ENCODE data around the gene MOAP1. TPM values are rescaled to one million over a fixed set of nuclear protein-coding genes. Genes with fewer than 3 reads are reported as not detected.

MOAP1 gene
- total RNA-seq, 1 donor from 2014 or later: 16.1 TPM

DNA sequence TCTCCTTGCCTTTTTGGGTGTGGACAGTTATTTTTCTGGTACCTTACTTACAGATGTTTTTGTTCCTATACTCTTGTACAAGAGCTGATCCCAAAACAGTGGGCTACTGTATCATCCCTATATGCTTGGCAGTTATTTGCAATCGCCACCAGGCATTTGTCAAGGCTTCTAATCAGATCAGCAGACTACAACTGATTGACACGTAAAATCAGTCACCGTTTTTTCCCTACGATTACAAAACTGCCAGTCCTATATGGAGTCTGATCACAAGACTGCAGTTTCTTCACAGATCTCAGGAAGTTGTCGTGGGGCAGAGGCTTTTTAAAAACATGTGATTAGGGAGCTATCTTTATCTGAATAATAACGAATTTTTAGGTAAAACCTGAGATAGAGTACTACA lies 1.8 kb upstream of the MOAP1 start:
- no peak overlapping the region for H3K27ac Mint-ChIP-seq (ENCODE audit: unreplicated experiment)
- peaks cover 3% of the 10 kb centered on the region for H3K36me3 Mint-ChIP-seq (ENCODE audit: low read depth, unreplicated experiment)
- no peak overlapping the region for H3K4me3 Mint-ChIP-seq (ENCODE audit: unreplicated experiment)
- H3K27ac ChIP-seq (ENCODE audit: low read depth, low read length): no peak overlapping the region
- no peaks in the 10 kb centered on the region for H3K27me3 Mint-ChIP-seq (ENCODE audit: low read depth, unreplicated experiment)
- H3K36me3 ChIP-seq (ENCODE audit: insufficient read depth, low read length): peaks cover 7% of the 10 kb centered on the region
- H3K4me1 Mint-ChIP-seq (ENCODE audit: low read depth, unreplicated experiment): peaks cover 6% of the 10 kb centered on the region
- H3K9ac ChIP-seq (ENCODE audit: low read length): no peak overlapping the region
- no peak for DNase-seq (ENCODE audit: low read depth)
- H2AFZ ChIP-seq (ENCODE audit: low read depth, low read length): no peak overlapping the region
- no peaks in the 10 kb centered on the region for H3K27me3 ChIP-seq (ENCODE audit: insufficient read depth, low read length)
- H3K4me2 ChIP-seq (ENCODE audit: low read length): no peak overlapping the region
- TF ChIP-seq EZH2 (IDR thresholded peaks at IDR 0.05; ENCODE audit: insufficient read depth, low read length) (no peak), CTCF (IDR thresholded peaks at IDR 0.05; ENCODE audit: insufficient read depth, low read depth, low read length) (no peak)
- peaks cover 6% of the 10 kb centered on the region for H3K4me1 ChIP-seq (ENCODE audit: insufficient read depth, low read length)
- H3K4me3 ChIP-seq (ENCODE audit: insufficient read depth, low read depth, low read length): no peak overlapping the region
- H3K79me2 ChIP-seq (ENCODE audit: insufficient read depth, low read length): peaks cover 28% of the 10 kb centered on the region
- no peaks in the 10 kb centered on the region for H3K9me3 ChIP-seq (ENCODE audit: insufficient read depth, low read depth, low read length)
- H4K20me1 ChIP-seq (ENCODE audit: insufficient read depth, low read length): peaks cover 15% of the 10 kb centered on the region
- FAIRE-seq: no peak
- H3K9me3 Mint-ChIP-seq (ENCODE audit: unreplicated experiment): no peaks in the 10 kb centered on the region

GRCh38 chr14:93185349-93185720 lies 638 bp upstream of the MOAP1 start:
- H3K4me1 Mint-ChIP-seq (ENCODE audit: low read depth, unreplicated experiment): peaks cover 6% of the 10 kb centered on the region
- Histone ChIP-seq H3K27ac (ENCODE audit: low read depth, low read length) (peak overlapping the region; percentile 82), H3K4me3 (ENCODE audit: insufficient read depth, low read depth, low read length) (peak overlapping the region; percentile 98), H3K27me3 (ENCODE audit: insufficient read depth, low read length) (no peaks in the 10 kb centered on the region), H3K4me2 (ENCODE audit: low read length) (peak overlapping the region; percentile 100), H3K9me3 (ENCODE audit: insufficient read depth, low read depth, low read length) (no peaks in the 10 kb centered on the region), H3K9ac (ENCODE audit: low read length) (peak overlapping the region; percentile 99), H3K79me2 (ENCODE audit: insufficient read depth, low read length) (peaks cover 28% of the 10 kb centered on the region), H4K20me1 (ENCODE audit: insufficient read depth, low read length) (peaks cover 15% of the 10 kb centered on the region), H2AFZ (ENCODE audit: low read depth, low read length) (peak overlapping the region; percentile 94), H3K4me1 (ENCODE audit: insufficient read depth, low read length) (peaks cover 6% of the 10 kb centered on the region), H3K36me3 (ENCODE audit: insufficient read depth, low read length) (peaks cover 5% of the 10 kb centered on the region)
- peaks cover 3% of the 10 kb centered on the region for H3K36me3 Mint-ChIP-seq (ENCODE audit: low read depth, unreplicated experiment)
- H3K9me3 Mint-ChIP-seq (ENCODE audit: unreplicated experiment): no peaks in the 10 kb centered on the region
- H3K4me3 Mint-ChIP-seq (ENCODE audit: unreplicated experiment): peak overlapping the region; percentile 97
- FAIRE-seq: no peak
- H3K27me3 Mint-ChIP-seq (ENCODE audit: low read depth, unreplicated experiment): no peaks in the 10 kb centered on the region
- H3K27ac Mint-ChIP-seq (ENCODE audit: unreplicated experiment): peak overlapping the region; percentile 91
- TF ChIP-seq CTCF (IDR thresholded peaks at IDR 0.05; ENCODE audit: insufficient read depth, low read depth, low read length): no peak
- TF ChIP-seq EZH2 (IDR thresholded peaks at IDR 0.05; ENCODE audit: insufficient read depth, low read length): no peak
- DNase-seq (ENCODE audit: low read depth): no peak

DNA sequence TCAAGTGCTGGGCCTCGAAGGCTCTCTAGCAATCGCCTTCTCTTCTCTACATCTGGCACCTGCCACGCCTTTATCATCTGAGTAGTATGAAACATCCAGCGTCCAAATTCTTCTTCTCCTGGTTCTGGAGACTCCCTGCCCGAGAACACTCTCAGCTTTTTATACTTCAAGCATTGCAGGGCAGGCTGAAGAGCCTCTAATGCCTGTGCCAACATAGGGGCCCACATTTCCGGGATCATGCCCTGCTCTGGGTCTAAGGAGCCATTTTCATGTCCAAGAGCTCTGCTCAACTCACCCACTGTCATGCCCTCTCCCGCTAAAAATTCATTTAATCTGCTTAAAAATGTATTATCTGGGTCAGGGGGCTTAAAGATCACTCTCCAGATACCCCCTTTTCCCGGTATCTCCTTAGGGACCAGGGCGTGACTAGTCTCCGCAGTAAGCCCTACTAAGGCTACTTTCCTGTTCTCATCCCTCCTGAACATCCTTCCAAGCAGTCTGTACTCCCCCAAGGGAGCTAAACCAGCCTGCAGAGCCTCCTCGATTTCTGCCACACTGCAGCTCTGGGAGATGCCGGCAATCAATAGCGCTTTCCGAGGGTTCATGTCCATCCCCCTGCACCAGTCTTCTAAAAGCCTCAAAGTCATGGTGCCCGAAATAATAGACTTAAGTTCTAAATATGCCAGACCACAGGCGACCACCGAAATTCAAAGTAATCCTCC lies 940 bp downstream of the MOAP1 start:
- Histone ChIP-seq H3K4me2 (ENCODE audit: low read length) (peak overlapping the region; percentile 100), H3K4me3 (ENCODE audit: insufficient read depth, low read depth, low read length) (peak overlapping the region; percentile 98), H3K27me3 (ENCODE audit: insufficient read depth, low read length) (no peaks in the 10 kb centered on the region), H3K9me3 (ENCODE audit: insufficient read depth, low read depth, low read length) (no peaks in the 10 kb centered on the region), H3K36me3 (ENCODE audit: insufficient read depth, low read length) (peaks cover 5% of the 10 kb centered on the region), H4K20me1 (ENCODE audit: insufficient read depth, low read length) (peaks cover 15% of the 10 kb centered on the region), H3K9ac (ENCODE audit: low read length) (peak overlapping the region; percentile 99), H3K79me2 (ENCODE audit: insufficient read depth, low read length) (peaks cover 28% of the 10 kb centered on the region), H3K4me1 (ENCODE audit: insufficient read depth, low read length) (peaks cover 6% of the 10 kb centered on the region), H2AFZ (ENCODE audit: low read depth, low read length) (peak overlapping the region; percentile 98), H3K27ac (ENCODE audit: low read depth, low read length) (peak overlapping the region; percentile 82)
- no peaks in the 10 kb centered on the region for H3K9me3 Mint-ChIP-seq (ENCODE audit: unreplicated experiment)
- DNase-seq (ENCODE audit: low read depth) (no peak), FAIRE-seq (no peak)
- peaks cover 6% of the 10 kb centered on the region for H3K4me1 Mint-ChIP-seq (ENCODE audit: low read depth, unreplicated experiment)
- H3K27ac Mint-ChIP-seq (ENCODE audit: unreplicated experiment): peak overlapping the region; percentile 48
- peaks cover 3% of the 10 kb centered on the region for H3K36me3 Mint-ChIP-seq (ENCODE audit: low read depth, unreplicated experiment)
- peaks cover 2% of the 10 kb centered on the region for H3K27me3 Mint-ChIP-seq (ENCODE audit: low read depth, unreplicated experiment)
- peak overlapping the region; percentile 92 for H3K4me3 Mint-ChIP-seq (ENCODE audit: unreplicated experiment)
- TF ChIP-seq EZH2 (IDR thresholded peaks at IDR 0.05; ENCODE audit: insufficient read depth, low read length): no peak
- no peak for TF ChIP-seq CTCF (IDR thresholded peaks at IDR 0.05; ENCODE audit: insufficient read depth, low read depth, low read length)

All from astrocyte (in vitro differentiated cells and primary cell).